ENCODE measurements around the gene PDE6A.

- TF ChIP-seq, protein P1, sequence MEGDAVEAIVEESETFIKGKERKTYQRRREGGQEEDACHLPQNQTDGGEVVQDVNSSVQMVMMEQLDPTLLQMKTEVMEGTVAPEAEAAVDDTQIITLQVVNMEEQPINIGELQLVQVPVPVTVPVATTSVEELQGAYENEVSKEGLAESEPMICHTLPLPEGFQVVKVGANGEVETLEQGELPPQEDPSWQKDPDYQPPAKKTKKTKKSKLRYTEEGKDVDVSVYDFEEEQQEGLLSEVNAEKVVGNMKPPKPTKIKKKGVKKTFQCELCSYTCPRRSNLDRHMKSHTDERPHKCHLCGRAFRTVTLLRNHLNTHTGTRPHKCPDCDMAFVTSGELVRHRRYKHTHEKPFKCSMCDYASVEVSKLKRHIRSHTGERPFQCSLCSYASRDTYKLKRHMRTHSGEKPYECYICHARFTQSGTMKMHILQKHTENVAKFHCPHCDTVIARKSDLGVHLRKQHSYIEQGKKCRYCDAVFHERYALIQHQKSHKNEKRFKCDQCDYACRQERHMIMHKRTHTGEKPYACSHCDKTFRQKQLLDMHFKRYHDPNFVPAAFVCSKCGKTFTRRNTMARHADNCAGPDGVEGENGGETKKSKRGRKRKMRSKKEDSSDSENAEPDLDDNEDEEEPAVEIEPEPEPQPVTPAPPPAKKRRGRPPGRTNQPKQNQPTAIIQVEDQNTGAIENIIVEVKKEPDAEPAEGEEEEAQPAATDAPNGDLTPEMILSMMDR (IDR thresholded peaks at IDR 0.05) = no peak
- TF ChIP-seq POLR2A (IDR thresholded peaks at IDR 0.05; ENCODE audit: low read depth) = no peak
- no peak for TF ChIP-seq POLR2AphosphoS5 (IDR thresholded peaks at IDR 0.05)
Measured at GRCh38 chr5:149887622-149888183, 56.9 kb downstream of the PDE6A start.
